ENCODE measurements around the gene USP6NL.

USP6NL gene

GRCh38 chr10:11551104-11551503 is 60.3 kb downstream of the USP6NL start:
- no peak for DNase-seq (ENCODE audit: low read depth)

- DNase-seq (ENCODE audit: low read depth), result no peak
Observed at GRCh38 chr10:11548768-11549099, 62.7 kb downstream of the USP6NL start.

GRCh38 chr10:11548065-11548767 is 63.2 kb downstream of the USP6NL start:
- no peak for DNase-seq (ENCODE audit: low read depth)

GRCh38 chr10:11546581-11546980 is 64.9 kb downstream of the USP6NL start:
- no peak for DNase-seq (ENCODE audit: low read depth)

- no peak for DNase-seq (ENCODE audit: low read depth)
Observed at GRCh38 chr10:11541296-11541695, 70.2 kb downstream of the USP6NL start.

GRCh38 chr10:11539191-11539868 is 72.1 kb downstream of the USP6NL start:
- no peak for DNase-seq (ENCODE audit: low read depth)

GRCh38 chr10:11538834-11539190 is 72.6 kb downstream of the USP6NL start:
- no peak for DNase-seq (ENCODE audit: low read depth)

GRCh38 chr10:11536228-11536627 is 75.2 kb downstream of the USP6NL start:
- no peak for DNase-seq (ENCODE audit: low read depth)

- DNase-seq (ENCODE audit: low read depth), result no peak
Observed at GRCh38 chr10:11535346-11535959, 76.0 kb downstream of the USP6NL start.

- no peak for DNase-seq (ENCODE audit: low read depth)
Observed at GRCh38 chr10:11533328-11533781, 78.1 kb downstream of the USP6NL start.

- DNase-seq (ENCODE audit: low read depth), result no peak
Observed at GRCh38 chr10:11532306-11532705, 79.1 kb downstream of the USP6NL start.

- DNase-seq (ENCODE audit: low read depth), result no peak
Observed at GRCh38 chr10:11530806-11531205, 80.6 kb downstream of the USP6NL start.

GRCh38 chr10:11529276-11529903 is 82.1 kb downstream of the USP6NL start:
- DNase-seq (ENCODE audit: low read depth), result no peak

GRCh38 chr10:11528286-11528685 is 83.2 kb downstream of the USP6NL start:
- no peak for DNase-seq (ENCODE audit: low read depth)

GRCh38 chr10:11527691-11528255 is 83.7 kb downstream of the USP6NL start:
- no peak for DNase-seq (ENCODE audit: low read depth)

- no peak for DNase-seq (ENCODE audit: low read depth)
Observed at GRCh38 chr10:11527068-11527467, 84.4 kb downstream of the USP6NL start.

- DNase-seq (ENCODE audit: low read depth), result no peak
Observed at GRCh38 chr10:11525503-11525902, 85.9 kb downstream of the USP6NL start.

- DNase-seq (ENCODE audit: low read depth), result no peak
Observed at GRCh38 chr10:11522821-11523245, 88.6 kb downstream of the USP6NL start.

- no peak for DNase-seq (ENCODE audit: low read depth)
Observed at GRCh38 chr10:11521860-11522259, 89.6 kb downstream of the USP6NL start.

- DNase-seq (ENCODE audit: low read depth), result no peak
Observed at GRCh38 chr10:11520892-11521291, 90.6 kb downstream of the USP6NL start.

GRCh38 chr10:11517150-11517549 is 94.3 kb downstream of the USP6NL start:
- no peak for DNase-seq (ENCODE audit: low read depth)

- no peak for DNase-seq (ENCODE audit: low read depth)
Observed at GRCh38 chr10:11516431-11516746, 95.1 kb downstream of the USP6NL start.

Data from stimulated activated CD8-positive, alpha-beta memory T cell treated with anti-CD3 and anti-CD28 coated beads, Interleukin-12 subunit alpha, Interleukin-12 subunit beta, amount 100 ng/mL, for 4 hours (primary cell).